Neutrophil (primary cell): ENCODE data around the gene PTPN4.

ENCODE experiments used
- H3K27ac ChIP-seq: fragments of 200-600 bp; sonication (generic); 2 replicates; pipeline ENCODE4 v1.5.1; 2016; ENCODE audit warnings: mild to moderate bottlenecking, moderate library complexity
- H3K27me3 ChIP-seq: fragments of 200-600 bp; sonication (generic); 2 replicates; pipeline ENCODE4 v1.6.0; 2016; ENCODE audit warnings: mild to moderate bottlenecking
- H3K36me3 ChIP-seq: fragments of 200-600 bp; sonication (generic); 2 replicates; pipeline ENCODE4 v1.5.1; 2017
- H3K4me1 ChIP-seq, 2 experiments: fragments of 200-600 bp in 1 of 2; sonication (generic) in 1 of 2; 1 replicate in 1 of 2; 2 replicates in 1 of 2; pipeline versions ENCODE4 v1.5.1 to v1.6.1; 2013 to 2016; ENCODE audit warnings: low read depth in 1 of 2, low read length in 1 of 2, mild to moderate bottlenecking in 1 of 2, moderate library complexity in 1 of 2; ENCODE audit not compliant: control insufficient read depth in 1 of 2, insufficient read depth in 1 of 2
- H3K4me3 ChIP-seq, 2 experiments: fragments of 200-600 bp in 1 of 2; sonication (generic) in 1 of 2; 1 replicate in 1 of 2; 2 replicates in 1 of 2; pipeline ENCODE4 v1.5.1; 2013 to 2016; ENCODE audit warnings: low read depth in 1 of 2, low read length in 1 of 2, mild to moderate bottlenecking in 1 of 2, moderate library complexity in 1 of 2
- H3K9me3 ChIP-seq: fragments of 200-600 bp; sonication (generic); 2 replicates; pipeline ENCODE4 v1.5.1; 2016
- CTCF ChIP-seq: fragments of 200-600 bp; sonication (generic); IDR thresholded peaks from 2 replicates; pipeline ENCODE4 v1.5.1; 2016; ENCODE audit warnings: antibody characterized with exemption

PTPN4 gene

GRCh38 chr2:119914266-119914665 is 154.5 kb downstream of the PTPN4 start:
- no peaks in the 10 kb centered on the region for H3K4me1 ChIP-seq

GRCh38 chr2:119921825-119922224 is 162.1 kb downstream of the PTPN4 start:
- no peaks in the 10 kb centered on the region for H3K36me3 ChIP-seq
- no peaks in the 10 kb centered on the region for H3K4me1 ChIP-seq
- H3K27ac ChIP-seq: no peak overlapping the region
- H3K4me3 ChIP-seq: no peak overlapping the region
- no peaks in the 10 kb centered on the region for H3K9me3 ChIP-seq
- TF ChIP-seq CTCF: no peak
- H3K27me3 ChIP-seq: no peaks in the 10 kb centered on the region

More at GRCh38 chr2:119914266-119914665, 154.5 kb downstream of the PTPN4 start:
- Histone ChIP-seq H3K9me3 (no peaks in the 10 kb centered on the region), H3K27ac (no peak overlapping the region), H3K27me3 (no peaks in the 10 kb centered on the region), H3K4me3 (no peak overlapping the region), H3K36me3 (no peaks in the 10 kb centered on the region)
- no peak for TF ChIP-seq CTCF

GRCh38 chr2:119922699-119923098 is 163.0 kb downstream of the PTPN4 start:
- TF ChIP-seq CTCF: no peak
- Histone ChIP-seq H3K36me3 (no peaks in the 10 kb centered on the region), H3K4me3 (no peak overlapping the region), H3K27ac (no peak overlapping the region), H3K9me3 (no peaks in the 10 kb centered on the region), H3K4me1 (no peaks in the 10 kb centered on the region), H3K27me3 (no peaks in the 10 kb centered on the region)

- H3K4me3 ChIP-seq: no peak overlapping the region
- no peaks in the 10 kb centered on the region for H3K9me3 ChIP-seq
- H3K4me1 ChIP-seq: no peaks in the 10 kb centered on the region
- no peak overlapping the region for H3K27ac ChIP-seq
- no peaks in the 10 kb centered on the region for H3K27me3 ChIP-seq
- no peak for TF ChIP-seq CTCF
- H3K36me3 ChIP-seq: peaks cover 6% of the 10 kb centered on the region
Observed at GRCh38 chr2:119929537-119929936, 169.8 kb downstream of the PTPN4 start.

- no peaks in the 10 kb centered on the region for H3K27me3 ChIP-seq
- TF ChIP-seq CTCF: no peak
- H3K36me3 ChIP-seq: peaks cover 6% of the 10 kb centered on the region
- no peaks in the 10 kb centered on the region for H3K9me3 ChIP-seq
- H3K4me1 ChIP-seq: no peaks in the 10 kb centered on the region
- no peak overlapping the region for H3K27ac ChIP-seq
- H3K4me3 ChIP-seq: no peak overlapping the region
Observed at GRCh38 chr2:119932809-119933208, 173.1 kb downstream of the PTPN4 start.

- no peaks in the 10 kb centered on the region for H3K9me3 ChIP-seq
- no peak for TF ChIP-seq CTCF
- no peaks in the 10 kb centered on the region for H3K27me3 ChIP-seq
- peaks cover 6% of the 10 kb centered on the region for H3K36me3 ChIP-seq
- no peak overlapping the region for H3K4me3 ChIP-seq
- no peak overlapping the region for H3K27ac ChIP-seq
- H3K4me1 ChIP-seq: no peaks in the 10 kb centered on the region
Observed at GRCh38 chr2:119934319-119934718, 174.6 kb downstream of the PTPN4 start.
